Adipocyte (in vitro differentiated cells): ENCODE measurements around the gene RUFY2.
A peak's percentile ranks its signal among the peaks of the same experiment; 100 is the strongest.
"Not testable (repeated sequence)": the region's sequence is repeated elsewhere in the genome, so short reads cannot be mapped to it uniquely, and the experiment has no call there.

ENCODE experiments used
- DNase-seq: peaks from one replicate; pipeline ENCODE4 v3.0.0-alpha.2; 2015; ENCODE audit warnings: low read depth
- H3K27me3 ChIP-seq: replicated peaks from 2 replicates; pipeline ENCODE4 v1.7.0; 2013; ENCODE audit warnings: mild to moderate bottlenecking, low read length, moderate library complexity; ENCODE audit not compliant: control insufficient read depth, insufficient read depth
- H3K36me3 ChIP-seq: 2 replicates; pipeline ENCODE4 v1.7.0; 2013; ENCODE audit warnings: low read length, mild to moderate bottlenecking, moderate library complexity; ENCODE audit not compliant: control insufficient read depth, insufficient read depth, severe bottlenecking
- H3K4me1 ChIP-seq: 2 replicates; pipeline ENCODE4 v1.7.0; 2013; ENCODE audit warnings: mild to moderate bottlenecking, low read length, moderate library complexity; ENCODE audit not compliant: control insufficient read depth, insufficient read depth
- H3K4me3 ChIP-seq: 2 replicates; pipeline ENCODE4 v1.7.0; 2013; ENCODE audit warnings: mild to moderate bottlenecking, low read length, moderate library complexity
- H3K9ac ChIP-seq: 2 replicates; pipeline ENCODE4 v1.7.0; 2013; ENCODE audit warnings: mild to moderate bottlenecking, low read length, moderate library complexity
- H3K9me3 ChIP-seq: 2 replicates; pipeline ENCODE4 v1.7.0; 2013; ENCODE audit warnings: mild to moderate bottlenecking, low read length, moderate library complexity; ENCODE audit not compliant: control insufficient read depth

RUFY2 gene, protein sequence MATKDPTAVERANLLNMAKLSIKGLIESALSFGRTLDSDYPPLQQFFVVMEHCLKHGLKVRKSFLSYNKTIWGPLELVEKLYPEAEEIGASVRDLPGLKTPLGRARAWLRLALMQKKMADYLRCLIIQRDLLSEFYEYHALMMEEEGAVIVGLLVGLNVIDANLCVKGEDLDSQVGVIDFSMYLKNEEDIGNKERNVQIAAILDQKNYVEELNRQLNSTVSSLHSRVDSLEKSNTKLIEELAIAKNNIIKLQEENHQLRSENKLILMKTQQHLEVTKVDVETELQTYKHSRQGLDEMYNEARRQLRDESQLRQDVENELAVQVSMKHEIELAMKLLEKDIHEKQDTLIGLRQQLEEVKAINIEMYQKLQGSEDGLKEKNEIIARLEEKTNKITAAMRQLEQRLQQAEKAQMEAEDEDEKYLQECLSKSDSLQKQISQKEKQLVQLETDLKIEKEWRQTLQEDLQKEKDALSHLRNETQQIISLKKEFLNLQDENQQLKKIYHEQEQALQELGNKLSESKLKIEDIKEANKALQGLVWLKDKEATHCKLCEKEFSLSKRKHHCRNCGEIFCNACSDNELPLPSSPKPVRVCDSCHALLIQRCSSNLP

DNA sequence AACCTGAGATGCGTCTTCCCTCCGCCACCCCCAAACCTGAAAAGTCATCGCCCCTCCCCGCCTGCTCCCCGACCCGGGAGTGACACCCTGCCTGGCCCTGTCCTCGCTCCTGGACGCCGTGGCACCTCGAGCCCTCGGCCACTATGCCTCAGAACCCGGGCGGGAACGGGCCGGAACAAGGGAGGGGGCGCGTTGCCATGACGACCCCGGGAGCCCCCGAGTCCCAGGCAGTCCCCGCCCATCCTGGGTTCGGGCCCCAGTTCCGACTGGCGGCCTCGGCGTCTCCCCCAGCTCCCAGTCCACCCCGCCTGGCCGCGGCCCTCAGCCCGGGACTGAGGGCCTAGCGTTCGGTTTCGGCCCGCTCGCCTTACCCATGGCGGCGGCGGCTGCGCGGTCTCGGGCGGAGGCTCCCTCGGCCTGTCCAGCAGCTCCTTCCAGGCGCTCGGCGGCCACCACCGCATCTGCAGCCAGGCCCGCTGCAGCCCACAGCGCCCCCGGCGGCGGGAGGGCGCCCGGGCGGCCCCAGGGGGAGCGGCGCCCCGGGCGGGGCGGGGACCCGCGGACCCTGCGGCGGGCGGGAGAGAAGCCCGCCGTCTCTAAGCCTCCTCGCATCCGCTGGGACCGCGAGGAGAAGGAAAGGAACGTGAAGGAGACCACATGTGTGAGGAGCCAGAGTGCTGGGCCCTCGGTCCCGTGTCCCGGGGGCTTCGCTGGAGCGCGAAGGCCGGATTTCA lies at the start of gene RUFY2:
RUFY2 (minus strand) TSS at position 463 of the 734 bp plus-strand sequence; CDS start at position 375, 88 bp downstream.
- peak; percentile 90 for DNase-seq
- Histone ChIP-seq H3K27me3 (no peaks in the 10 kb centered on the region), H3K4me3 (peak within 1 kb of the TSS; percentile 80), H3K4me1 (peaks cover 8% of the 10 kb centered on the region), H3K36me3 (no peaks in the 10 kb centered on the region), H3K9ac (peak within 1 kb of the TSS; percentile 97), H3K9me3 (no peaks in the 10 kb centered on the region)

DNA sequence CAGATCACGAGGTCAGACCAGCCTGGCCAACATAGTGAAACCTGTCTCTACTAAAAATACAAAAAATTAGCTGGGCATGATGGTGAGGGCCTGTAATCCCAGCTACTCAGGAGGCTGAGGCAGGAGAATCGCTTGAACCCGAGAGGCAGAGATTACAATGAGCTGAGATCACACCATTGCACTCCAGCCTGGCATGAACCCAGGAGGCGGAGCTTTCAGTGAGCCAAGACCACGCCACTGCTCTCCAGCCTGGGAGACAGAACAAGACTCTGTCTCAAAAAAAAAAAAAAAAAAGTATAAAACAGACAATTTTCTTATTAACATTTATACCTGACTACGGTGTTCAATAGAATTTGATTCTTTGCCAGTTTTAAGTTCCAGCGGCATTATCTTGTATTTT lies 42.6 kb upstream of the RUFY2 start:
- H3K9ac ChIP-seq, H3K4me3 ChIP-seq, H3K9me3 ChIP-seq, H3K27me3 ChIP-seq, H3K36me3 ChIP-seq, DNase-seq, H3K4me1 ChIP-seq: not testable (repeated sequence)

DNA sequence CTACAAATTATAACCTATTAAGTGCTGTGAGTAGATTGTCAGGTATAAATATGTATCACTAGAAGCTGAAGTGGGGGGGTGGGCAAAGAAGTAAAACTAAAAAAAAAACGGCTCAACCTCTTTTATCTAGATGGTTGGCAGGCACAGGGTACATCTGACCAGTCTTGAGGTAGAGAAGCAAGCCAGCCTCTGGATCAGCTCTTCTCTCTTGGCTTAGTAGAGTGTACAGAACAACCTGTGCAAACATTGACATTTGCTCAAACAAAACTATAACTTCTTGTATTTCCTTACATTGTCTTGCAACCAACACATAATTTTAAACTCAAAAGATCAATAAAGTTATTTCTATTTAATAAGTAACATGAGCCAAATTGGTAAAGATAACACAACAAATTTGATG lies 39.1 kb upstream of the RUFY2 start:
- no peaks in the 10 kb centered on the region for H3K9me3 ChIP-seq
- H3K4me1 ChIP-seq = no peaks in the 10 kb centered on the region
- no peaks in the 10 kb centered on the region for H3K27me3 ChIP-seq
- H3K4me3 ChIP-seq = no peak overlapping the region
- DNase-seq = no peak
- no peak overlapping the region for H3K9ac ChIP-seq
- no peaks in the 10 kb centered on the region for H3K36me3 ChIP-seq

DNA sequence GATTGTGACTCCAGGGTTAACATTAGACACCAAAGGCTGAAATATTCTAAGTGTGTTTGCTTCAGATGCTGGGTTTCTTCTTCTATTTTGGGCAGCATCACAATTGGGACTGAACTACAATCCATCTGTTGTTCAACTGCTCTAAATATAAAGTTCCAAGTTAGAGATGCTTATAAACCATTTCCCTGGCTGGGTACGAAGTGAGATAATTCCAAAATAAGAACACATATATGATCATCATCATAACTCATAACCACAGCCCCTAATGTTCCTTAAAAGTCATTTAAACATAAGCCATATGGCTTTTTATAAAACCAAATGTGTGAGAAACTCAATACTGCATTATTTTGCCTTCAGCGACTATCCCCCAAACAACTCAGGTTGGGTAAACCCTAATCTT lies 35.9 kb upstream of the RUFY2 start:
- H3K27me3 ChIP-seq = no peaks in the 10 kb centered on the region
- no peaks in the 10 kb centered on the region for H3K36me3 ChIP-seq
- DNase-seq = no peak
- H3K9me3 ChIP-seq = no peaks in the 10 kb centered on the region
- H3K4me1 ChIP-seq = no peaks in the 10 kb centered on the region
- no peak overlapping the region for H3K4me3 ChIP-seq
- no peak overlapping the region for H3K9ac ChIP-seq

DNA sequence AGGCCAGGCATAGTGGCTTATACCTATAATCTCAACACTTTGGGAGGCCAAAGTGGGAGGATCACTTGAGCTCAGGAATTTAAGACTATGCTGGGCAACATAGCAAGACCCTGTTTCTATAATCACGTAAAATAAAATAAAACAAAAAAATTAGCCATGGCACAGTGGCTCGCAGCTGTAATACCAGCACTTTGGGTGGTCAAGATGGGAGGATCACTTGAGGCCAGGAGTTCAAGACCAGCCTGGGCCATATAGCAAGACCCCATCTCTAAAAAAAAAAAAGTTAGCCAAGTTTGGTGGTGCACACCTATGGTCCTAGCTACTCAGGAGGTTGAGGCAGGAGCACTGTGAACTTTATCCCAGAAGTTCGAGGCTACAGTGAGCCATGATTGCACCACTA lies 33.8 kb upstream of the RUFY2 start:
- Histone ChIP-seq H3K27me3 (no peaks in the 10 kb centered on the region), H3K4me3 (no peak overlapping the region), H3K36me3 (no peaks in the 10 kb centered on the region), H3K9me3 (no peaks in the 10 kb centered on the region), H3K4me1 (no peaks in the 10 kb centered on the region), H3K9ac (no peak overlapping the region)
- no peak for DNase-seq

DNA sequence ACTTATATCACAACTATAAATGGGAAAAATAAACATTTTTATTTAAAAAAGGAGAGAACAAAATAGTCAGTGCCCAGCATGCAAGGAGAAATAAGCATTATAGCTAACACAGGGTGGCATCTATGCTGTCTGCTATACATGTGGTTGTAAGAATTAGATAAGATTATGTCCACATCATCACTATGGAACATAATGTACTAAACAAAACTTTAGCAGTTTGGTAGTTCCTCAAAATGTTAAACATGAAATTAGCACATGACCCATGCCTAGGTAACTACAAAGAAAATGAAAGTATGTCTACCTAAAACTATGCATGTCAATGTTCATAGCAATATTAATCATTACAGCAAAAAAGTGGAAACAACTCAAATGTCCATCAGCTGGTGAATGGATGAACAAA lies 28.7 kb upstream of the RUFY2 start:
- no peak for DNase-seq
- Histone ChIP-seq H3K36me3 (no peaks in the 10 kb centered on the region), H3K27me3 (no peaks in the 10 kb centered on the region), H3K9me3 (no peaks in the 10 kb centered on the region), H3K9ac (no peak overlapping the region), H3K4me3 (no peak overlapping the region), H3K4me1 (no peaks in the 10 kb centered on the region)

DNA sequence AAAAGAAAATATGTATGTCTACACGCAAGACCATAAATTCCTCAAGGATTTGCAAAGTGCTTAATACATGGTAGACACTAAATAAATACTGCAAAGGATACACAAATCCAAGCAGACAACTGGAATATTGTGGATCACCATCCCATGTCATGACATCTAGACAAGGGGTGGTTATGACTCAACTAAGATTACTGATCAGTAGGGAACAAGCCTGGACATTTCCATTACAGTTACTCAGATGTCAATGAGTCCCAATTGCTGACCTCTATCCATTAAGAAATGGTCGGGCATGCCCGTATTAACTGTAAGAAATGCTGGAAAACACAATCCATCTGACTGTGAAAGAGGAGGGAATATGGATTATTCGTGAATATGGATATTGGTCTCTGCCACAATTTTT lies 27.6 kb upstream of the RUFY2 start:
- H3K9me3 ChIP-seq = no peaks in the 10 kb centered on the region
- no peak overlapping the region for H3K4me3 ChIP-seq
- no peak for DNase-seq
- no peaks in the 10 kb centered on the region for H3K27me3 ChIP-seq
- H3K4me1 ChIP-seq = no peaks in the 10 kb centered on the region
- H3K9ac ChIP-seq = no peak overlapping the region
- H3K36me3 ChIP-seq = no peaks in the 10 kb centered on the region

DNA sequence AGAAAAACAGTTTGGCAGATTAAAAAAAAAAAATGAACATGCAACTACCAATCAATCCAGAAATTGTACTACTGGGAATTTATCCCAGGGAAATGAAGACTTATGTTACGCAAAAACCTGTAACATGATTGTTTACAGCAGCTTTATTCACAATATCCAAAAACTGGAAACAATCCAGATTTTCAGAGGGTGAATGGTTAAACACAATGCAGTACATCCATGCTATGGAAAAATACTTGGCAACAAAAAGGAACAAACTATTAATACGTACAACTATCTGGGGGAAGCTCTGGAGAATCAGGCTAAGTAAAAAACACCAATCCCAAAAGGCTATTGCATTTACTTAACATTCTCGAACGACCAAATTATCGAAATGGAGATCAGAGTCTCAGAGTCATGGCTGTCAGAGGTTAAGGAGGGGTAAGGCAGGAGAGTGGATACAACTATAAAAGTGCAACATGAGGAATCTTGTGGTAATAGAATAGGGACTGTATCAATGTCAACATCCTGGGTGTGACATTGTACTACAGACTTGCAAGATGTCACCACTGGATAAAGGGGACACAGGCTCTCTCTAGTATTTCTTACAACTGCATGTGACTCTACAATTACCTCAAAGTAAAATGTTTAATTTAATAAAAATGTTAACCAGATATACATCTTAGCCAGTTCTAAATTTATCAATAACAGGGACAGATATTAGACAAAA lies 21.5 kb upstream of the RUFY2 start:
- H3K4me1 ChIP-seq = no peaks in the 10 kb centered on the region
- no peak for DNase-seq
- no peaks in the 10 kb centered on the region for H3K9me3 ChIP-seq
- no peaks in the 10 kb centered on the region for H3K27me3 ChIP-seq
- no peak overlapping the region for H3K9ac ChIP-seq
- no peaks in the 10 kb centered on the region for H3K36me3 ChIP-seq
- H3K4me3 ChIP-seq = no peak overlapping the region

DNA sequence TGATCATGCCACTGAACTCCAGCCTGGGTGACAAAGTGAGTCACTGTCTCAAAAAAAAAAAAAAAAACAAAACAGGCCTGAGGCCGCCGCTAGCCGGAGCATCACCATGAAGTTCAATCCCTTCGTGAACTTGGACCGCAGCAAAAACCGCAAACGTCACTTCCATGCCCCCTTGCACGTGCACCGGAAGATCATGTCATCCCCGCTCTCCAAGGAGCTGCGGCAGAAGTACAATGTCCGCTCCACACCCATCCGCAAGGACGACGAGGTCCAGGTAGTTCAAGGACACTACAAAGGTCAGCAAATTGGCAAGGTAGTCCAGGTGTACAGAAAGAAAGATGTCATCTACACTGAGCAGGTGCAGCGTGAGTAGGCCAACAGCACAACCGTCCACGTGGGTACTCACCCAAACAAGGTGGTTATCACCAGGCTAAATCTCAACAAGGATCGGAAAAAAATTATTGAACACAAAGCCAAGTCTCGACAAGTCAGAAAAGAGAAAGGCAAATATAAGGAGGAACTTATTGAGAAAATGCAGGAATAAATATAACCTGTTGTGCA lies 17.5 kb upstream of the RUFY2 start:
- Histone ChIP-seq H3K4me1 (no peaks in the 10 kb centered on the region), H3K36me3 (no peaks in the 10 kb centered on the region), H3K27me3 (no peaks in the 10 kb centered on the region), H3K9ac (no peak overlapping the region), H3K4me3 (no peak overlapping the region), H3K9me3 (no peaks in the 10 kb centered on the region)
- no peak for DNase-seq

DNA sequence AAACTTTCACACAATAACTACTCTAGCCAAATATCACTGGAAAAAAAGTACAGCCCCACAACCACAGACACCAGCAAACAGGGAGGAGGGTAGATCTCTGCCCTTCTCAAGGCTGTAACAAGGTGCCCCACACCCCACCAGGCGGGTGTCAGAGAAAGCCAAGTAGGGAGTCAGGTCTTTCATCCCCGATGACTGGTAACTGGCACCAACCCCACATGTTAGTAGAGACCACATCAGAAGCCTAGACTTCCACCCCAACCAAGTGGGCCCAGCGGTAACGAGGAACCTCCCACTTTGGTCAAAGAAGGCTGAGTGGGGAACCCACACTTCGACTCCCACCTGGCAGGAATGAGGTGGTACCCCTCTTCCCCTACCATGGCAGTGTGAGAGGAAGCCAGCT lies 16.4 kb upstream of the RUFY2 start:
- no peaks in the 10 kb centered on the region for H3K27me3 ChIP-seq
- no peak overlapping the region for H3K9ac ChIP-seq
- DNase-seq = no peak
- H3K4me1 ChIP-seq = no peaks in the 10 kb centered on the region
- no peak overlapping the region for H3K4me3 ChIP-seq
- H3K36me3 ChIP-seq = no peaks in the 10 kb centered on the region
- no peaks in the 10 kb centered on the region for H3K9me3 ChIP-seq

DNA sequence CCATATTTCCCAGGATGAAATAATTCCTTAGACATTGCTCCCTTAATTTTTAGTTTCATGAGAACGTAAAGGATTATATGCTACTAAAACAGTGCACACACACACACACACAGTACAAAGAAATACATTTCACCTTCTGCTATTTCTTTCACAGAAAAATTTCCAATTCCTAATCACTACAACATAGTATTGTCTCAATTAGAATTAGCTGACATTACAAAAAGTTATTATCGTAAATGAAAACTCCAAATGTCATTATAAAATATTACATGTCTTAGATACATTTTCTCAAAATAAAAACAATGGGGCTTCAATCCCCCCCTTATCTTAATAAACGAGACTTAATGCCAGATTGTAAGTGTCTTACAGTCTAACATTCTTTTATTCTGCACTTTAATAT lies 12.3 kb upstream of the RUFY2 start:
- no peak overlapping the region for H3K9ac ChIP-seq
- no peaks in the 10 kb centered on the region for H3K36me3 ChIP-seq
- no peaks in the 10 kb centered on the region for H3K4me1 ChIP-seq
- no peak for DNase-seq
- H3K9me3 ChIP-seq = no peaks in the 10 kb centered on the region
- H3K4me3 ChIP-seq = no peak overlapping the region
- H3K27me3 ChIP-seq = no peaks in the 10 kb centered on the region
